NCI-H187 (cell line): ENCODE measurements around the gene TAP1.
"Not testable (repeated sequence)": the region's sequence is repeated elsewhere in the genome, so short reads cannot be mapped to it uniquely, and the experiment has no call there.

Source experiments
- DNase-seq, 2 experiments: peaks; one replicate each; lab custom pipeline; 2025; lab: John Stamatoyannopoulos, UW

TAP1 gene

GRCh38 chr6:32853541-32854375 lies at the start of gene TAP1, which contains the start of gene PSMB9:
TSS of gene TAP1 (minus strand) at chr6:32853704. CDS start at chr6:32853636, 68 bp downstream.
TSS of gene PSMB9 (plus strand) at chr6:32854192. CDS start at chr6:32854230, 38 bp downstream.
- peak; percentile 89 to 90 for DNase-seq

GRCh38 chr6:32895006-32895345 lies 41.5 kb upstream of the TAP1 start:
- DNase-seq: no peak

GRCh38 chr6:32894085-32895005 lies 40.8 kb upstream of the TAP1 start:
- DNase-seq: peak; percentile 96 to 97

- no peak for DNase-seq
Observed at GRCh38 chr6:32890831-32891230, 37.3 kb upstream of the TAP1 start.

GRCh38 chr6:32889533-32889932 lies 36.0 kb upstream of the TAP1 start:
- no peak for DNase-seq

GRCh38 chr6:32888576-32888975 lies 35.1 kb upstream of the TAP1 start:
- no peak for DNase-seq

GRCh38 chr6:32887616-32888015 lies 34.1 kb upstream of the TAP1 start:
- DNase-seq: no peak

GRCh38 chr6:32886681-32887383 lies 33.3 kb upstream of the TAP1 start:
- DNase-seq: no peak

GRCh38 chr6:32885698-32886286 lies 32.3 kb upstream of the TAP1 start:
- peak in 1 of 2 experiments; percentile 53 for DNase-seq

GRCh38 chr6:32883789-32884188 lies 30.3 kb upstream of the TAP1 start:
- no peak for DNase-seq

- no peak for DNase-seq
Observed at GRCh38 chr6:32882879-32883250, 29.4 kb upstream of the TAP1 start.

GRCh38 chr6:32880962-32881361 lies 27.5 kb upstream of the TAP1 start:
- DNase-seq: not testable (repeated sequence)

GRCh38 chr6:32879691-32880090 lies 26.2 kb upstream of the TAP1 start:
- DNase-seq: no peak

- no peak for DNase-seq
Observed at GRCh38 chr6:32876603-32877002, 23.1 kb upstream of the TAP1 start.

GRCh38 chr6:32873947-32874346 lies 20.4 kb upstream of the TAP1 start:
- not testable (repeated sequence) for DNase-seq

GRCh38 chr6:32868257-32868788 lies 14.8 kb upstream of the TAP1 start:
- DNase-seq: peak; percentile 44 to 47

GRCh38 chr6:32867554-32868256 lies 14.2 kb upstream of the TAP1 start:
- DNase-seq: no peak

- no peak for DNase-seq
Observed at GRCh38 chr6:32867022-32867477, 13.5 kb upstream of the TAP1 start.

- no peak for DNase-seq
Observed at GRCh38 chr6:32865724-32866443, 12.4 kb upstream of the TAP1 start.

GRCh38 chr6:32862725-32863124 lies 9.2 kb upstream of the TAP1 start:
- no peak for DNase-seq
